ENCODE data around the gene POMT2.

GRCh38 chr14:77290705-77291104, 30.0 kb downstream of the POMT2 start:
- TF ChIP-seq CTCF (IDR thresholded peaks at IDR 0.05) (no peak), POLR2A (IDR thresholded peaks at IDR 0.05) (no peak)
